ENCODE results near the gene C1QTNF9. TPM values are rescaled to one million over a fixed set of nuclear protein-coding genes. Genes with fewer than 3 reads are reported as not detected.

The C1QTNF9 gene
- total RNA-seq = not detected in 2 replicates

DNA sequence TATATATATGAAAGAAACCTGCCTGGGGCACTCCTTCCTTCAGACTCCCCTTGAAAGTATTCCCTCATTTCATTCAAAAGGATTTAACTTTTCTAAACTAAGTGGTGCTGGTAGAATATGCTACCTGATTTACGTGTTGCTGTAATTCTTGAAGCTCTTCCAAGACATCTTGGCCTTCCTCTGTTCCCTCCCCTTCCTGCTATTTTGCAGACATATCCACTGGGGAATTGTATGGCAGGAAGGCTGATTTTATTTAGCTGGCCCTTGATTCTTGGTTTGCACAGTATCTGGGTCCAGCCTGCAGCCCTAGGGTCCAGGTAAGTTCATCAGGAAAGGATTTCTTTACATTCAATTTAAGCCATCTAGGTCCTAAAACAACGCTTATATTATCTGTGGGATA, at the start of gene C1QTNF9:
Gene C1QTNF9, plus strand, starts transcription at position 281 of the 400 bp plus-strand sequence. CDS start 6,424 bp downstream, outside the sequence.

Other genes with a start within 250 kb of the C1QTNF9 start
- 11.8 and 18.4 TPM in 2 replicates for gene SPATA13, start 148.9 kb upstream of the C1QTNF9 start, total RNA-seq
- 117 and 123 TPM in 2 replicates for gene PARP4, start 203.2 kb downstream of the C1QTNF9 start, total RNA-seq